ENCODE results near the gene EP300.
"Not testable (repeated sequence)": the region's sequence is repeated elsewhere in the genome, so short reads cannot be mapped to it uniquely, and the experiment has no call there.

EP300 gene

DNA sequence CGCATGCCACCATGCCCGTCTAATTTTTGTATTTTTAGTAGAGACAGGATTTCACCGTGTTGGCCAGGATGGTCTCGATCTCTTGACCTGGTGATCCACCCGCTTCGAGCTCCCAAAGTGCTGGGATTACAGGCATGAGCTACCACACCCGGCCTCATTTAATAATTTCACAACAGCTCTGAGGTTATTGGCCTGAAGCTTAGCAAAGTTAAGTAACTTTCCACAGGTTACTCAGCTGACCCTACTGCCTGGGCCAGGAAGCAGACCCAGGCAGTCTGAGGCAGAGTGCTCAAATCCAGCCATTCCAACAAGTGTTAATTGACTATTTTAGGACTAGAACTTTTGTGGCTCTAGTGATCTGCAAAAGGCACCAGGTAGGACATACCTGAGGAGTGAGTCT lies 60.5 kb downstream of the EP300 start:
- no peak for DNase-seq (ENCODE audit: low read depth)

DNA sequence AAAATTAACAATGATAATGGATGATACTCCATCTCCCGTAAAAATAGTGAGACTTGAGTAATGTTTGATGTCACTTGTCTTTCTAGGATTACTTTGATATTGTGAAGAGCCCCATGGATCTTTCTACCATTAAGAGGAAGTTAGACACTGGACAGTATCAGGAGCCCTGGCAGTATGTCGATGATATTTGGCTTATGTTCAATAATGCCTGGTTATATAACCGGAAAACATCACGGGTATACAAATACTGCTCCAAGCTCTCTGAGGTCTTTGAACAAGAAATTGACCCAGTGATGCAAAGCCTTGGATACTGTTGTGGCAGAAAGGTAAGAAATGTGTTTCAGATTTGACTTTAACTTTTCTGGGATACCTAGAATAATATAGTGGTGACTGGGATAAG lies 64.7 kb downstream of the EP300 start:
- DNase-seq (ENCODE audit: low read depth), result no peak

DNA sequence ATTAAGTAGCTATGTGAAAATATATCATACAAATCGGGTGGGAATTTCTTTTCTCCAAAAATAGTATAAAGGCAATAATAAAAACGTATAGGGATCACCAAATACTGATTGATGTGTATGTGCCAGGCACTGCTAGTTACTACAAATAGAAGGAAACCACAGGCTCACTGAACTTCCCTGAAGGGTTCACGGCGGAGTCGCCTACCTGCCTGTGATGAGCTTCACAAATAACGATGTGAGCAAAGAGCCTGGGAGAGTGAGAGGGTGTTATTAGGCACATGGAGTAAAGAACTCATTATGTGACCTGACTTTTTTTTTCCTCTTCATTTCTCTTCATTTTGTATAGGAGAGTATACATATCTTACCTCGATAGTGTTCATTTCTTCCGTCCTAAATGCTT lies 76.8 kb downstream of the EP300 start:
- no peak for DNase-seq (ENCODE audit: low read depth)

DNA sequence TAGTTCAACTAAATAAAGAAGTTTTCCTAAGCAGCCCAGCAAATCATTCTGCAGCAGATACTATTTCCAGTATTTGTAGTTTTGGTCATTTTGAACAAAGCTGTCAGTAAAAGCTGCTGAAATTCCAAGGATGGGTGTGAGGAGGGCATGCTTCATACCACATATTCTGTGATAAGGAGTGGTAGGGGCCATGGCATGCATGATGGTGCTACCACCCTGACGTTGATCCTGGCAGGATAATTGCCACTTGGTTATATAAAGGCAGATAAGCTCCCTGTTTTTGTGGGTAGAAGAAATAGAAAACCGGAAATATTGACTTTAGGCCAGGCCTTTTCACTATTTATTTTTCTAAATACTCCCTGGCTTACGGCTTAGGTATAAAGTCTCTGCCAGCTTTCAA lies 79.6 kb downstream of the EP300 start:
- no peak for DNase-seq (ENCODE audit: low read depth)

DNA sequence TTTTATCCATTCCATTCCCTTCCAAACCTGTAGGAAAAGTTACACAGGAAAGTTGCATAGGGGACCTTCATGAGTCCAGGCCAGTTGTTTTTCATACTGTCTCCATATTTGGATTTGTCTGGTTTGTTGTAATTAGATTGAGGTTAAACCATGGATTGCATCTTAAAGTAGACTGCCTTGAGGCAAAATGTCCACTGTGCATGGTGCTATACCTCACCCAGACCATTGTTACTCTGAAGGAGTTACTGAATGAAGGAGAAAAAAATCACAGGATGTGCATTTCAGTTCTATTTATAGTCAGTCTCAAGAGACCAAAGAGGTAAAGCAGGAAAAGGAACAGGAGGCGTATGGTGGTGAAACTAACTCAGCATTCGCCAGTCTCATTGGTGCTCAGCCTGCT lies 83.2 kb downstream of the EP300 start:
- no peak for DNase-seq (ENCODE audit: low read depth)

DNA sequence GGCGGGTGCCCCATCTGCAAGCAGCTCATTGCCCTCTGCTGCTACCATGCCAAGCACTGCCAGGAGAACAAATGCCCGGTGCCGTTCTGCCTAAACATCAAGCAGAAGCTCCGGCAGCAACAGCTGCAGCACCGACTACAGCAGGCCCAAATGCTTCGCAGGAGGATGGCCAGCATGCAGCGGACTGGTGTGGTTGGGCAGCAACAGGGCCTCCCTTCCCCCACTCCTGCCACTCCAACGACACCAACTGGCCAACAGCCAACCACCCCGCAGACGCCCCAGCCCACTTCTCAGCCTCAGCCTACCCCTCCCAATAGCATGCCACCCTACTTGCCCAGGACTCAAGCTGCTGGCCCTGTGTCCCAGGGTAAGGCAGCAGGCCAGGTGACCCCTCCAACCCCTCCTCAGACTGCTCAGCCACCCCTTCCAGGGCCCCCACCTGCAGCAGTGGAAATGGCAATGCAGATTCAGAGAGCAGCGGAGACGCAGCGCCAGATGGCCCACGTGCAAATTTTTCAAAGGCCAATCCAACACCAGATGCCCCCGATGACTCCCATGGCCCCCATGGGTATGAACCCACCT lies 84.7 kb downstream of the EP300 start:
- no peak for DNase-seq (ENCODE audit: low read depth)

DNA sequence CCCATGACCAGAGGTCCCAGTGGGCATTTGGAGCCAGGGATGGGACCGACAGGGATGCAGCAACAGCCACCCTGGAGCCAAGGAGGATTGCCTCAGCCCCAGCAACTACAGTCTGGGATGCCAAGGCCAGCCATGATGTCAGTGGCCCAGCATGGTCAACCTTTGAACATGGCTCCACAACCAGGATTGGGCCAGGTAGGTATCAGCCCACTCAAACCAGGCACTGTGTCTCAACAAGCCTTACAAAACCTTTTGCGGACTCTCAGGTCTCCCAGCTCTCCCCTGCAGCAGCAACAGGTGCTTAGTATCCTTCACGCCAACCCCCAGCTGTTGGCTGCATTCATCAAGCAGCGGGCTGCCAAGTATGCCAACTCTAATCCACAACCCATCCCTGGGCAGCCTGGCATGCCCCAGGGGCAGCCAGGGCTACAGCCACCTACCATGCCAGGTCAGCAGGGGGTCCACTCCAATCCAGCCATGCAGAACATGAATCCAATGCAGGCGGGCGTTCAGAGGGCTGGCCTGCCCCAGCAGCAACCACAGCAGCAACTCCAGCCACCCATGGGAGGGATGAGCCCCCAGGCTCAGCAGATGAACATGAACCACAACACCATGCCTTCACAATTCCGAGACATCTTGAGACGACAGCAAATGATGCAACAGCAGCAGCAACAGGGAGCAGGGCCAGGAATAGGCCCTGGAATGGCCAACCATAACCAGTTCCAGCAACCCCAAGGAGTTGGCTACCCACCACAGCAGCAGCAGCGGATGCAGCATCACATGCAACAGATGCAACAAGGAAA lies 85.4 kb downstream of the EP300 start:
- no peak for DNase-seq (ENCODE audit: low read depth)

DNA sequence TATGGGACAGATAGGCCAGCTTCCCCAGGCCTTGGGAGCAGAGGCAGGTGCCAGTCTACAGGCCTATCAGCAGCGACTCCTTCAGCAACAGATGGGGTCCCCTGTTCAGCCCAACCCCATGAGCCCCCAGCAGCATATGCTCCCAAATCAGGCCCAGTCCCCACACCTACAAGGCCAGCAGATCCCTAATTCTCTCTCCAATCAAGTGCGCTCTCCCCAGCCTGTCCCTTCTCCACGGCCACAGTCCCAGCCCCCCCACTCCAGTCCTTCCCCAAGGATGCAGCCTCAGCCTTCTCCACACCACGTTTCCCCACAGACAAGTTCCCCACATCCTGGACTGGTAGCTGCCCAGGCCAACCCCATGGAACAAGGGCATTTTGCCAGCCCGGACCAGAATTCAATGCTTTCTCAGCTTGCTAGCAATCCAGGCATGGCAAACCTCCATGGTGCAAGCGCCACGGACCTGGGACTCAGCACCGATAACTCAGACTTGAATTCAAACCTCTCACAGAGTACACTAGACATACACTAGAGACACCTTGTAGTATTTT lies 86.1 kb downstream of the EP300 start:
- no peak for DNase-seq (ENCODE audit: low read depth)

DNA sequence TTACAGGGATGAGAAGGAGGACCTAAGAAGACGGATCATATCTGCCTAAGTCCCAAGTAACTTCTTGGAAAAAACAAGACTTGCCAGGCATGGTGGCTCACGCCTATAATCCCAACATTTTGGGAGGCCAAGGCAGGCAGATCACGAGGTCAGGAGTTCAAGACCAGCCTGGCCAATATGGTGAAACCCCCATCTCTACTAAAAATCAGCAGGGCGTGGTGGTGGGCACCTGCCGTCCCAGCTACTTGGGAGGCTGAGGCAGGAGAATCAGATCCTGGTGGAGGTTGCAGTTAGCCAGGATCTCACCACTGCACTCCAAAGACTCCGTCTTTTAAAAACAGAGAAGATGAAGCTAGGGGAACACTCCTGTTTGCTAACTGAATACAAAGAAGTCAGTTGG lies 88.0 kb downstream of the EP300 start:
- not testable (repeated sequence) for DNase-seq (ENCODE audit: low read depth)

DNA sequence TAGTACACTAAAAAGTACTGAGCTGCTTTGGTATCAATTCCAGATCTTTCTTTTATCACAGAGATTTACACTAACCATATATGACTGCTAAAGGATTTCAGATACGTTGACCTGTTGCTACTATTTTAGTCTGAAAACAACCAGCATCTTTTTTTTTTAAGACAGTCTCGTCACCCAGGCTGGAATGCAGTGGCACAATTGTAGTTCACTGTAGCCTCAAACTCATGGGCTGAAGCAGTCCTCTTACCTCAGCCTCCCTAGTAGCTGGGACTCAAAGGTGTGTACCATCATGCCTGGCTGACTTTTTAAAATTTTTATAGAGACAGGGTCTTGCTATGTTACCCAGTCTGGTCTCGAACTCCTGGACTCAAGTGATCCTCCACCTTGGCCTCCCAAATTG lies 88.5 kb downstream of the EP300 start:
- DNase-seq (ENCODE audit: low read depth), result no peak

DNA sequence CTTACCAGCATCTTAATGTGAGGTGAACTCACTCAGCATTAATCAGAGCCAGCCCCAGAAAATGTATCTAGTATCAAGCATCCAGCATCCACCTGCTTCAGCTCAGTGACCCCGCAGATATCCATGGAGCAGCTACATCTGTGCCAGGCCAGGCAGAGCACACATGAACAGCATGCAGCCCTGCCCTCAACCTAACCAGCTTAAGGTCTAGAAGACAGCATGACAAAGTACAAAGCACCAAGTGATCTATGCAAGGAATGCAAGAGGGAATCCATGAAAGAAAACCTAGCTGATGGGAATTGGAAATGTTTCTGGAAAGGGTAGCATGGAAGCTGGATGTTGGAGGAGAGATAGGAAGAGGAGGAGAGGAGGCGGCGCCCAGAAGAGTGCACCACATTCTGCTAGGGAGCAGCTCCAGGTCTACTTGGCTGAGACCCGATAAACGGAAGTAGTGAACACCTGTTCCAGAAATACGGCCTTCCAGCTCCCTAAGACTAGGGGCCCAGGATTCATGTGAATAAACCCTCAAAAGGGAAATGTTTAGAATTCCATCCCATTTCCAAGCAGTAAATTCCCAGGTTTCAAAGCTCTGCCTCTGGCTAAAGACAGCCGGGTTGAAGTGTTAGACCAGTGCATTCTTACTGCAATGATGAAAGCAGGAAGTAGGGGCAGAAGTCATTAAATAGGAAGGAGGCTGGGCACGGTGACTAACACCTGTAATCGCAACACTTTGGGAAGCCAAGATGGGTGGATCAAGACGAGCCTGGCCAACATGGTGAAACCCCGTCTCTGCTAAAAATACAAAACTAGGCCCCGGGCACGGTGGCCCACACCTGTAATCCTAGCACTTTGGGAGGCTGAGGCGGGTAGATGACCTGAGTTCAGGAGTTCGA lies 89.2 kb downstream of the EP300 start:
- DNase-seq (ENCODE audit: low read depth), result no peak

DNA sequence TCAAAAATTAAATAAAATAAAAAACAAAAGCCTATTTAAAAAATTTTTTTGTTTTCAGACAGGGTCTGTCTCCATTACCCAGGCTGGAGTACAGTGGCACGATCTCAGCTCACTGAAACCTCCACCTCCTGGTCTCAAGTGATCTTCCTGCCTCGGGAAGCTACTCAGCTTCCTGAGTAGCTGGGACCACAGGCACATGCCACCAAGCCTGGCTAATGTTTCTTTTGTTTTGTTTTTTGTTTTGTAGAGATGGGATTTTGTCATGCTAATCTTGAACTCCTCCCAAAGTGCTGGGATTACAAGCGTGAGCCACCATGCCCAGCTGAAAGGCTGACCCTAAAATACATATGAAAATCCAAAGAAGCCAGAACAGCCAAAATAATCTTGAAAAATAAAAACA lies 92.3 kb downstream of the EP300 start:
- no peak for DNase-seq (ENCODE audit: low read depth)

DNA sequence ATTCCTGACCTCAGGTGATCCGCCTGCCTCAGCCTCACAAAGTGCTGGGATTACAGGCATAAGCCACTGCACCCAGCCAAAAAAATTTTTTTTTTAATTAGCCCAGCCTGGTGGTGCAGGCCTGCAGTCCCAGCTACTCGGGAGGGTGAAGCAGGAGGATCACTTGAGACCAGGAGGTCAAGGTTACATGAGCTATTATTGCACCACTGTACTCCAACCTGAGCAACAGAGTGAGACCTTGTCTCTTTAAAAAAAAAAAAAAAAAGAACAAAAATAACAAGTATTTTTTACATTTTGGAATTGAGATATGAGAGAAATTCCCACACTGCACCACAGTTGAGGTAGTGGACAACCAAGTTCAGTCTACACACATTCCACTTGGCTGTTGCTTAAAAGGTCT lies 99.1 kb downstream of the EP300 start:
- DNase-seq (ENCODE audit: low read depth), result no peak

DNA sequence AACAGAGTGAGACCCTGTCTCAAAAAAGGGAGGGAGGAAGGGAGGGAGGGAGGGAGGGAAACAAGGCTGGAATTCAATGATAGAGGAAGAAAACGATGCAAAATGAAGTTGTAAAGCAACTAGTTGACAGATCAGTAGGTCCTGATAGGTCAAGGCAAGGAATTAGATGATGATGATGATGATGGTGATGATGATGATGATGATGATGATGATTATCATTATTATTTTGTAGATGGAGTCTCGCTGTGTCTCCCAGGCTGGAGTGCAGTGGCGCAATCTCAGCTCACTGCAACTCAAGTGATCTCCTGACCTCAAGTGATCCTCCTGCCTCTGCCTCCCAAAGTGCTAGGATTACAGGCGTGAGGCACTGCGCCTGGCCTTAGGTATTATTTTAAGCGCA lies 101.4 kb downstream of the EP300 start:
- DNase-seq (ENCODE audit: low read depth), result no peak

DNA sequence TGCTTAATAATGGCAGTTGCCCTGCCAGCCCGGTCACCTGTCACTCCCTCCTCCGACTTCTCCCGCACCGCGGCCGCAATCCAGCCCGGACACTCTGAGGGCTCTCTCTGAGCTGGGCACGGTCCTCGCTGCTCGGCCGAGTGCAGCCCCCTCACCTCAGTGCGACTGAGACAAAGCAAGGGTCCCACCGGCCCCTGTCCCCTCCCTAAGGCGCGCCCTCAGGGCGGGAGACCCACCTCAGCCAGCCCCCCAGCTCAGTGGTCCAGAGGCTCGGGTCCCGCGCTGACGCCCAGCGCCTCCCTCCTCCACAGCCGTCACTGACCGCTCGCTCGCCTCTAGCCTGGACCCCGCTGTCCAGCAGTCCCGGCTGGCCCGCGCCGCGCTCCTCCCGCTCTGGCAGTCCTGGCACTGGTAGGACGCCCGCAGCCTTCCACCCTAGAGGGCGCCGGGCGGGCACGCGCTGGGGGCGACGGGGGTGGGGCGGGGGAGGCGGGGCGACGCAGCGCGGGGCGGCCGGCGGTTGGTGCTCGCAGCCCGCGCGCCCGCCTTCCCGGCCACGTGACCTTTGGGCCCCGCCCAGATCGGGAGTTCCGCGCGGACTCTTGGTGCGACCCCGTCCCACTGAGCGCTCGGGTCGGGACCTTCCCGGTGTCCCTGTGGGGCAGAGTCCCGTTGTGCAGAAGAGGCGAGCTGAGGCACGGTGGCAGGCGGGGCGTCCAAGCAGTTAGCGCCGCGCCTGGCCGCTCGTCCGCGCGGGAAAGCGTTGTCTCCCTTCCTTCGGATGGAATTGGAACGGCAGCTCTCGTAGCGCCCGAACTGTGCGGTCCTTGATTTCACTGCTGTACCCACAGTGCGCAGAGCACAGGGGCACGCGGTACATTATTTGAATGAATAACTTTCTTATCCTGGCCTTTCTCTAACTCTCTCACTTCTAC lies 104.9 kb downstream of the EP300 start:
- peak; percentile 31 for DNase-seq (ENCODE audit: low read depth)

DNA sequence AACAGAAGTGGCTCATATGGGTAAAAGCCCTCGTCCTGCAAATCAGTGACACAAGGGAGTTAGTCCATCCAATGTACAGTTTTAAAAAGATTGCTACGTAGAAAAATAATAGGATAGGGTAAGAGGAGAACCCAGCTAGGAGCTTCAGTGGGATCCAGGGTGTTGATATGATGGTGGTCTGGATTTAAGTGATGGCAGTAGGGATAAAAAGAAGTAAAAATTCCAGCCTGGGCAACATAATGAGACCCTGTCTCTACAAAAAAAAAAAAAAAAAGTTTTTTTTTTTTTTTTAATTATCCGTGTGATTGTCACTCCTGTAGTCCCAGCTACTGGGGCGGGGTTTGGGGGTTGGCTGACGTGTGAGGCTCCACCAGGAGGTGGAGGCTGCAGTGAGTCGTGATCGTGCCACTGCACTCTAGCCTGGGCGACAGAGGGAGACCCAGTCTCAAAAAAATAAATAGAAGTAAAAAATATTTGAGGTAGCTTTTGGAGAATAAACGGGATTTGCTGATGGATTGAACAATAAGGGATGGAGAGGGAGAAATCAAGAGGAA lies 105.7 kb downstream of the EP300 start:
- no peak for DNase-seq (ENCODE audit: low read depth)

DNA sequence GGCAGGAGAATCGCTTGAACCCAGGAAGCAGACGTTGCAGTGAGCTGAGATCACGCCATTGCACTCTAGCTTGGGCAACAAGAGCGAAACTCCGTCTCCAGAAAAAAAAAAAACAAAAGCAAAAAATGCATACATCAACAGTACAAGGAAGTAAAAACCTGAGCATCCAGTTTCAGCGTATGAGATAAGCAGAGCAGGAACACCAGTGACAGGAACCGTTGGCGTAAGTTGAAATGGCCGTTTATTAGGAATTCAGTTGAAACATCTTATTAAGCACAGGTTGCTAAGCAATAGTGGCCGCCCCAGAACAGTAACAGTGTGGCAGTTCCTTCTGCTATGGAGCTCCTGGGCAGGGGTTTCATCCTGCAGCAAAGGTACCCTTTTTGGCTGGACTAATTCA lies 108.7 kb downstream of the EP300 start:
- DNase-seq (ENCODE audit: low read depth), result no peak

DNA sequence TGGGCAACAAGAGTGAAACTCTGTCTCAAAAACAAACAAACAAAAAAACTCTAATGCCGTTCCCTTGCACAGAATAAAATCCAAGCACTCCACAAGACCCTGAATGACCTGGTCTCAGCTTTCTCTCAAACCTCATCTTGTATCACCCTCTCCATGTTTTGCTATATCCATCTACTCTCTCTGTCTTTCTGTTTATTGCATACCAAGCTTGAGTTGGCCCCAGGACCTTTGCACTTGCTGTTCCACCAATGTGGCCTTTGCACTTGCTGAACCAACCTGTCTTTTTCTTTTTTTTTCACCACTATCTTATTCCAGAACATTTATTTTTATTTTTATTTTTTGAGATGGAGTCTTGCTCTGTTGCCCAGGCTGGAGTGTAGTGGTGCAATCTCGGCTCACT lies 110.7 kb downstream of the EP300 start:
- no peak for DNase-seq (ENCODE audit: low read depth)

DNA sequence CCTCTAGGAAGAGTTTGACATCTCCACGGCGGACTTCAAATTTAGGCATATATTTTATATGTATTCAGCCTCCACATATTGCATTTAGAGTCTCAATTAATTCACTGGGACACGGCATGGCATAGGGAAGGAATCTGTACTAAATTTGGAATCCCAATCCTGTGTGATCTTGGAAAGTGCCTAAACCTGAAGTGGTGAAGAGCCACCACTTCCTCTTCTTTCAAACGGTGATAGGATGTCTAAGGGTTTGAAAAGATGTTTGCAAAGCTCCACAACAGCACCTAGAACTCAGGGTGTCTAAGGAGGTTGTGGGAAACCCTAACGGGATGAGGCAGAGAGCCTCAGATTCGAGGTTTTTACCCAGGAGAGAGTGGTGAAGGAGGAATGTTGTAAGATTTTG lies 111.7 kb downstream of the EP300 start:
- no peak for DNase-seq (ENCODE audit: low read depth)

DNA sequence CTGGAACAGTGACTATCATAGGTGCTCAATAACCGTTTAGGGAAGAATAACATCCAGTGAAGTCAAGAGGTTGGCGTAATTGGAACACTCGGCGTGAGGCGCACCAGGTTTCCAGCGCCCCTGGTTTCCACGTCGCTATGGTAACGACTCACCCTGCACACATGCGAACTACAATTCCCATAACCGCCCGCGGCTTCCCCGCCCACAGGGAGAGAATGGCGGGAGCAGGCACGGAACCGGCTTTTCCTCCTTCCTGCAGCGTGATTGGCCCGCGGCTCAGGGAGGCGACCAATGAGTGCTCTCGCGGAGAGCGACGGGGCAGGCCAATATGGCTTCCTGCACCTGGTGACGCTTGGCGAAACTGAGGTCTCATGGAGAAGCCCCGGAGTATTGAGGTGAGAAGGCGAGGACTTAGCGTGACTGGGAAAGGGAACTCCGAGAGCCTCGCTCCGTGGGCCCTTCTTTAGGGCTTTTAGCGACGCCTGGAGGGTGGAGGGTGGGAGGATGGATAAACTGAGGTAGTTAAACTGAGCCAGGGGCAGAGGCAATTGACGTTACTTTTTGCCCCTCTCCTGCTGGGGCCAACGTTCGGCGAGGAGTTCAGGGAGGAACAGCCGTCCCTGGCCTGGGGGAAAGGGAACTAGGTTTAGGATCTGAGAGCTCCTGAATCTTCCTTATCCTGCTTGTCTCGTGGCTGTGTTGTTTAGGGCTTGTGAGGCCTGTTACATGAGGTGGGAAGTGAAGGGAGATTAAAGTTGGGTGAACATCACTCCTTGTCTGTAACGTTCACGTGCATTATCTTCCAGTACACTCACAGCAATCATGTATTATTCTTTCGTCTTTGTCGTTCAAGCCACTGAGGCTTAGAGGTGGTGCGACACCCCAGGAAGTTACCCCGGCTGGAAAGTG lies 112.9 kb downstream of the EP300 start, which contains the start of gene L3MBTL2:
Gene L3MBTL2, plus strand, starts transcription at position 321 of the 909 bp plus-strand sequence. Its CDS starts 51 bp downstream, at position 372.
- DNase-seq (ENCODE audit: low read depth), result peak; percentile 85
